ENCODE measurements around the gene SPPL3. TPM values are rescaled to one million over a fixed set of nuclear protein-coding genes. Genes with fewer than 3 reads are reported as not detected.
"Not testable (repeated sequence)": the region's sequence is repeated elsewhere in the genome, so short reads cannot be mapped to it uniquely, and the experiment has no call there.

SPPL3 gene
- total RNA-seq, 1 donor from 2014 or later: 51.3 TPM

DNA sequence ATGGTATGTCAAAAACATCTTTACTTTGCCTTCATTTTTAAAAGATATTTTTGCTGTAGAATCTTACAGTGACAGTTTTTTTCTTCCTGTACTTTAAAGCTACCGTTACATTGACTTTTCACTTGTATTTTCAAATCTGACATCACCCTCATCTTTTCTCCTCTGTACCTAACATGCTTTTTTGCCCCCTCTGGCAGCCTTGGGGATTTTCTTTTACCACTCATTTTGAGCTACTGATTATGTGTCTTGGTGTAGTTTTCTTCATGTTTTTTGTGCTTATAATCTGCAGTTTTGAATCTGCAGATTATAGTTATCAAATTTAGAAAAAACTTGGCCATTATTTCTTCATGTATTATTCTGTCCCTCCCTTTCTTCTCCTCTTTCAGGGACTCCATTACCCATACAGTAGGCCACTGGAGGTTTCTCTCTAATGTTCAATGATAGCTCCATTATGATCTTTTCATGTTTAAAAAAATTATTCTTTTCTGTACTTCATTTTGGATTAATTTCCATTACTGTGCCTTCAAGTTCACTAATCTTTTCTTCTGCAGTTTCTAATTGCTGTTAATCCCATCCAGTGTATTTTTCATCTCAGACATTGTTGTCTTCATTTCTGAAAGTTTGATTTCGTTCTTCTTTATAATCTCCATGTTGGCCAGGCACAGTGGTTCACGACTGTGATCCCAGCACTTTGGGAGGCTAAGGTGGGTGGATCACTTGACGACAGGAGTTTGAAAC is 108.5 kb downstream of the SPPL3 start:
- Mint-ChIP-seq H3K36me3 (ENCODE audit: low read depth) (peaks cover 21% of the 10 kb centered on the region), H3K9me3 (ENCODE audit: low read depth) (peaks cover 35% of the 10 kb centered on the region), H3K4me3 (ENCODE audit: unreplicated experiment) (no peak overlapping the region), H3K27me3 (ENCODE audit: low read depth) (no peaks in the 10 kb centered on the region), H3K4me1 (ENCODE audit: low read depth) (peaks cover 10% of the 10 kb centered on the region), H3K27ac (ENCODE audit: unreplicated experiment) (no peak overlapping the region)
- TF ChIP-seq, protein P1, sequence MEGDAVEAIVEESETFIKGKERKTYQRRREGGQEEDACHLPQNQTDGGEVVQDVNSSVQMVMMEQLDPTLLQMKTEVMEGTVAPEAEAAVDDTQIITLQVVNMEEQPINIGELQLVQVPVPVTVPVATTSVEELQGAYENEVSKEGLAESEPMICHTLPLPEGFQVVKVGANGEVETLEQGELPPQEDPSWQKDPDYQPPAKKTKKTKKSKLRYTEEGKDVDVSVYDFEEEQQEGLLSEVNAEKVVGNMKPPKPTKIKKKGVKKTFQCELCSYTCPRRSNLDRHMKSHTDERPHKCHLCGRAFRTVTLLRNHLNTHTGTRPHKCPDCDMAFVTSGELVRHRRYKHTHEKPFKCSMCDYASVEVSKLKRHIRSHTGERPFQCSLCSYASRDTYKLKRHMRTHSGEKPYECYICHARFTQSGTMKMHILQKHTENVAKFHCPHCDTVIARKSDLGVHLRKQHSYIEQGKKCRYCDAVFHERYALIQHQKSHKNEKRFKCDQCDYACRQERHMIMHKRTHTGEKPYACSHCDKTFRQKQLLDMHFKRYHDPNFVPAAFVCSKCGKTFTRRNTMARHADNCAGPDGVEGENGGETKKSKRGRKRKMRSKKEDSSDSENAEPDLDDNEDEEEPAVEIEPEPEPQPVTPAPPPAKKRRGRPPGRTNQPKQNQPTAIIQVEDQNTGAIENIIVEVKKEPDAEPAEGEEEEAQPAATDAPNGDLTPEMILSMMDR (IDR thresholded peaks at IDR 0.05): no peak
- DNase-seq (ENCODE audit: low spot score): no peak

DNA sequence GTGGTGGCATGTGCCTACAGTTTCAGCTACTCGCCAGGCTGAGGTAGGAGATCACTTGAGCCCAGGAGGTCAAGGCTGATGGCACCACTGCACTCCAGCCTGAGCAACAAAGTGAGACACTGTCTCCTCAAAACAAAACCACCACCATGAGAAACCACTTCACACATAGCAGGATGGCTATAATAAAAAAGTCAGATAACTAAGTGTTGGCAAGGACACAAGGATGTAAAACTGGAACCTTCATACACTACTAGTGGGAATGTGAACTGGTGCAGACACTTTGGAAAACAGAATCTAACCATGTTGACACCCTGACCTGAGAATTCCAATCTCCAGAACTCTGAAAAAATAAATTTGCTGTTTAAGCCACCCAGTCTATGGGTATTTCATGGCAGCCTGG is 110.8 kb downstream of the SPPL3 start:
- no peak for DNase-seq (ENCODE audit: low spot score)
- Mint-ChIP-seq H3K4me1 (ENCODE audit: low read depth) (no peaks in the 10 kb centered on the region), H3K36me3 (ENCODE audit: low read depth) (peaks cover 25% of the 10 kb centered on the region), H3K9me3 (ENCODE audit: low read depth) (peaks cover 35% of the 10 kb centered on the region), H3K27ac (ENCODE audit: unreplicated experiment) (no peak overlapping the region), H3K4me3 (ENCODE audit: unreplicated experiment) (no peak overlapping the region), H3K27me3 (ENCODE audit: low read depth) (no peaks in the 10 kb centered on the region)
- TF ChIP-seq, protein P1 (IDR thresholded peaks at IDR 0.05): no peak

DNA sequence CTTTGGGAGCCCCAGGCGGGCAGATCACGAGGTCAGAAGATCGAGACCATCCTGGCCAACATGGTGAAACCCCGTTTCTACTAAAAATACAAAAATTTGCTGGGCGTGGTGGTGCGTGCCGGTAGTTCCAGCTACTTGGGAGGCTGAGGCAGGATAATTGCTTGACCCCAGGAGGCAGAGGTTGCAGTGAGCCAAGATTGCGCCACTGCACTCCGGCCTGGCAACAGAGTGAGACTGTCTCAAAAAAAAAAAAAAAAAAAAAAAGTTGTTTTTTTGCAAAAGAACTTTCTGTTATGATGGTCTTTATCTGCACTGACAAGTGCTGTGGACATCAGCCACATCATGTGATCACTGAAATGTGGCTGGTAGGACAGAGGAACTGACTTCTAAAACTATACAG is 111.7 kb downstream of the SPPL3 start:
- not testable (repeated sequence) for H3K27ac Mint-ChIP-seq (ENCODE audit: unreplicated experiment); H3K4me1 Mint-ChIP-seq (ENCODE audit: low read depth); H3K27me3 Mint-ChIP-seq (ENCODE audit: low read depth); DNase-seq (ENCODE audit: low spot score); H3K4me3 Mint-ChIP-seq (ENCODE audit: unreplicated experiment)
- Mint-ChIP-seq H3K9me3 (ENCODE audit: low read depth) (peaks cover 35% of the 10 kb centered on the region), H3K36me3 (ENCODE audit: low read depth) (peaks cover 29% of the 10 kb centered on the region)

DNA sequence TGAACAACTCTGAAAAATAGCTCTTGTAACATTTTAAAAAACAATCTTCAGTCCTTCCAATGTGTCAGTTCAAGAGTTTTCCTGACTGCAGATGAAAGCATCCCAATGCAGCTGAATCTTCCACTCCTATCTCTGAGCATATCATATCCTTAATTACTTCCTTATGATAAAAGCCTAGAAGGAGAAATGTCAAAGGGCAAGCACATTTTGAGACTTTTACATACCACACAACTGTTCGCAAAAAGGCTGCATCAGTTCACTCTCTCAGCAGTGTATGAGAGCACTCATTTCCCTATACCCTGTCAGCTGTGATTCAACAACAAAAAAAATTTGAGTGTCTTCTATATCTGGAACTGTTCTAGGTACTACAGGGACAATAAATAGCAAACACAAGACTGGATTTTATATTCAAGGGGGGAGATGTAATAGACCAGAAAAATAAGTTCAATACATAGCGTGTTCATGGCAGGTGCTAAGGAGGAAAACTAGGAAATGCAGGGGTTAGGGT is 112.4 kb downstream of the SPPL3 start:
- H3K36me3 Mint-ChIP-seq (ENCODE audit: low read depth): peaks cover 26% of the 10 kb centered on the region
- TF ChIP-seq, protein P1 (IDR thresholded peaks at IDR 0.05): no peak
- H3K27me3 Mint-ChIP-seq (ENCODE audit: low read depth): no peaks in the 10 kb centered on the region
- DNase-seq (ENCODE audit: low spot score): no peak
- no peak overlapping the region for H3K4me3 Mint-ChIP-seq (ENCODE audit: unreplicated experiment)
- peaks cover 31% of the 10 kb centered on the region for H3K9me3 Mint-ChIP-seq (ENCODE audit: low read depth)
- H3K4me1 Mint-ChIP-seq (ENCODE audit: low read depth): no peaks in the 10 kb centered on the region
- no peak overlapping the region for H3K27ac Mint-ChIP-seq (ENCODE audit: unreplicated experiment)

DNA sequence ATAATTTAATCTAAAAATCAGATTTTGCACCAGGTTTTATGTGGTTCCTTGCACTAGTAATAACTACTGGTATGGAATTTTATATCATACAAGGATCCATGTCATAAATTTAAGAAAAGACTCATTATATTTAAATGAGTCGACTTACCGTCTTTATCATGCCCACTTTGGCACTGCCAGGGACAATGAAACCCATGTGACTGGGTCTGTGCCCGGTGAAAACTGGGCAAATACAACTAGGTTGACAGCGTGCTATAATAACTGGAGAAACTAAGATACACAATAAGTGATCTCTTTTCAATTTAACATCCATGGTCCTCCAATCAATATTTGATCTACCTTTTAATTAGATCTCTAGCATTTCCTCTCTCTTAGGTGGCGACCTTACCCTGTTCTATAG is 114.0 kb downstream of the SPPL3 start:
- DNase-seq (ENCODE audit: low spot score): no peak
- Mint-ChIP-seq H3K4me3 (ENCODE audit: unreplicated experiment) (no peak overlapping the region), H3K4me1 (ENCODE audit: low read depth) (no peaks in the 10 kb centered on the region), H3K36me3 (ENCODE audit: low read depth) (peaks cover 14% of the 10 kb centered on the region), H3K27ac (ENCODE audit: unreplicated experiment) (no peak overlapping the region), H3K27me3 (ENCODE audit: low read depth) (no peaks in the 10 kb centered on the region), H3K9me3 (ENCODE audit: low read depth) (peaks cover 17% of the 10 kb centered on the region)
- TF ChIP-seq, protein P1 (IDR thresholded peaks at IDR 0.05): no peak

DNA sequence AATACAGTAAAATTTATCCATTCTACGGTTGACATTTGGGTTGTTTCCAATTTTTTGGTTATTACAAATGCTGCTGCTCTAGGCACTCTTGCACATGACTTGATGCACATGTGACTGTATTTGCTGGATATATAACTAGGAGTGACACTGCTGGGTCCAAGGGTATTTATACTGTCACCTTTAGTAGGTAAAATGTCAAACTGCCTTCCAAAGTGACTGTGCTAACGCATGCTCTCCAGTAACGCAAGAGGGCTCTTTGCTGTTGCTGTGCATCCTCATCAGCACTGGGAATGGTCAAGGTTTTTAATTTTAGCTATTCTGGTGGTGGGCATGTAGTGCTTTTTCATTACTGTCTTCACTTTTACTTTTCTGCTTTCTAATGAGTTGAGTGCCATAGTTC is 116.3 kb downstream of the SPPL3 start:
- DNase-seq (ENCODE audit: low spot score): no peak
- H3K4me1 Mint-ChIP-seq (ENCODE audit: low read depth): peaks cover 5% of the 10 kb centered on the region
- peaks cover 17% of the 10 kb centered on the region for H3K36me3 Mint-ChIP-seq (ENCODE audit: low read depth)
- no peak overlapping the region for H3K27ac Mint-ChIP-seq (ENCODE audit: unreplicated experiment)
- H3K4me3 Mint-ChIP-seq (ENCODE audit: unreplicated experiment): no peak overlapping the region
- no peaks in the 10 kb centered on the region for H3K9me3 Mint-ChIP-seq (ENCODE audit: low read depth)
- TF ChIP-seq, protein P1 (IDR thresholded peaks at IDR 0.05): no peak
- no peaks in the 10 kb centered on the region for H3K27me3 Mint-ChIP-seq (ENCODE audit: low read depth)
